ENCODE results near the gene NUP210L. TPM values are rescaled to one million over a fixed set of nuclear protein-coding genes. Genes with fewer than 3 reads are reported as not detected.

Gene NUP210L
- total RNA-seq, 4 donors from 2014 or later = 0.23 TPM; not detected in 3

GRCh38 chr1:154176337-154176736 lies 21.5 kb upstream of the NUP210L start:
- intact Hi-C loops (cut with DNase I; ENCODE audit: low total_unique reads) = no loop called here
- DNase-seq (ENCODE audit: low spot score in 2 of 2) = no peak
- no peak overlapping the region for H3K4me3 ChIP-seq (ENCODE audit: low read depth, poor library complexity, severe bottlenecking)
- WGBS, 2 donors = 29 to 43% methylated on average over 2 of the region's 2 CpGs
- TF ChIP-seq POLR2A (IDR thresholded peaks at IDR 0.05) = no peak
- no peak for TF ChIP-seq CTCF (IDR thresholded peaks at IDR 0.05)

- intact Hi-C loops (cut with DNase I; ENCODE audit: low total_unique reads) = no loop called here
- 91 to 100% methylated on average over 4 of the region's 4 CpGs for WGBS, 2 donors
- TF ChIP-seq POLR2A (IDR thresholded peaks at IDR 0.05) (no peak), CTCF (IDR thresholded peaks at IDR 0.05) (no peak)
Observed at GRCh38 chr1:154174654-154175053, 19.8 kb upstream of the NUP210L start.

DNA sequence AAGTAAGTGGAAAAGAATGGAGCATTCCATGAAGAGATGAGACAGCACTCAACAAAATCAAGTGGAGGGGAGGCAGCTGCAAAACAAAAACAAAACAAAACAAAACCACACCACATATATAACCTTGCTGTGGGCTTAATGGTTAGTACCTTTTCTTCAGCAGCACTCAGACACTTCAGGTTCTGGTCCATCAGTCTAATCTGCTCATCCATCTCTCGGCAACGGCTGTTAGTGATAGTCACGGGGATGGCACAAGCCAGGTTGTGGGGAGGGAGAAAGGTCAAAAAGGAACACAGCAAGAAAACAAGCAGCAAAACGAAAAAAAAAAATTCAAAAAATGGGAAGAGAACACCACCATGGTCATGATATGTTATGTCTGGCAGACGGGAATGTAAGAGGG lies 17.0 kb upstream of the NUP210L start:
- no peak overlapping the region for H3K4me3 ChIP-seq (ENCODE audit: low read depth, poor library complexity, severe bottlenecking)
- no peak for DNase-seq (ENCODE audit: low spot score in 2 of 2)
- intact Hi-C loops (cut with DNase I; ENCODE audit: low total_unique reads) = no loop called here
- 91 to 95% methylated on average over 5 of the region's 5 CpGs for WGBS, 2 donors
- TF ChIP-seq POLR2A (IDR thresholded peaks at IDR 0.05) (no peak), CTCF (IDR thresholded peaks at IDR 0.05) (no peak)

More at GRCh38 chr1:154174654-154175053, 19.8 kb upstream of the NUP210L start:
- no peak for DNase-seq (ENCODE audit: low spot score in 2 of 2)
- no peak overlapping the region for H3K4me3 ChIP-seq (ENCODE audit: low read depth, poor library complexity, severe bottlenecking)

GRCh38 chr1:154171223-154171583 lies 16.3 kb upstream of the NUP210L start:
- WGBS, 2 donors = 89 to 93% methylated on average over 4 of the region's 4 CpGs
- no peak for DNase-seq (ENCODE audit: low spot score in 2 of 2)
- no peak overlapping the region for H3K4me3 ChIP-seq (ENCODE audit: low read depth, poor library complexity, severe bottlenecking)
- intact Hi-C loops (cut with DNase I; ENCODE audit: low total_unique reads) = no loop called here
- TF ChIP-seq CTCF (IDR thresholded peaks at IDR 0.05) (no peak), POLR2A (IDR thresholded peaks at IDR 0.05) (no peak)

DNA sequence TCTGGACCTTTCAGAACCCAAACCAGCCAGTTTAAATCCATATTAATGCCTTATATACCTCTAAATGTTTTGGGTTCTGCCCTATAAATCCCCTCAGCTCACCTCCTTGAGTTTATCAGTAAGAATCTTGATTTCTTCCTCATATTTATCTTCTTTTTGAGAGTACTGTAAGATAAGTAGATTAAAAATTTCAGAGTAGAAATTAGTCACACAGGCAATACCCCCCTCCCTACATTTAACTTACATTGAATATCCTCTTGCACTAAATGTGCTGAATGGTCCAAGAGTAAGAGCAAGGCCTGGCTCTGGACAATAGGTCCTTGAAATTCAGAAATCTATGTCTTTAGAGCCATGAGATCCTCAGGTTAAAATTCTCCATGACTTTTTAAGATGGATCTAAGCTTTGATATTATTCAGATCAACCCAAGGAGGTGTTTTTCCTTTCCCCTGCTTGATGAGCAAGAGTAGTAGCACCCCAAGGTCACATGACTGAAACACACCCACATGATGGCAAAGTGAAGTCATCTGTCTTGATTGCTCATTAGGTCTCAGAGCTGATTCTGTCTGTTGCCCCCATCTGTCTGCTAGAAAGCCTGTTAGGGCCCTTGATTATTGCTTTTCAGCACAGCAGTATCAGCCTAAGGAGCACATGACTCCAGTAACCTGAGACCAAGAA lies 15.8 kb upstream of the NUP210L start:
- H3K4me3 ChIP-seq (ENCODE audit: low read depth, poor library complexity, severe bottlenecking) = no peak overlapping the region
- DNase-seq (ENCODE audit: low spot score in 2 of 2) = no peak
- intact Hi-C loops (cut with DNase I; ENCODE audit: low total_unique reads) = no loop called here
- TF ChIP-seq CTCF (IDR thresholded peaks at IDR 0.05) (no peak), POLR2A (IDR thresholded peaks at IDR 0.05) (no peak)

GRCh38 chr1:154167461-154167860 lies 12.6 kb upstream of the NUP210L start:
- intact Hi-C loops (cut with DNase I; ENCODE audit: low total_unique reads) = loop anchor here (5.0 kb wide), 1 partner anchor 1835 kb away; no protein-coding TSS in a partner anchor
- DNase-seq (ENCODE audit: low spot score in 2 of 2) = no peak
- no peak for TF ChIP-seq CTCF (IDR thresholded peaks at IDR 0.05)
- TF ChIP-seq POLR2A (IDR thresholded peaks at IDR 0.05) = no peak
- no peak overlapping the region for H3K4me3 ChIP-seq (ENCODE audit: low read depth, poor library complexity, severe bottlenecking)

Measured in lower leg skin (tissue), 4 donors.